ENCODE measurements around the gene PRDM8. TPM values are rescaled to one million over a fixed set of nuclear protein-coding genes. Genes with fewer than 3 reads are reported as not detected.

PRDM8 gene
- total RNA-seq, 1 donor from 2014 or later: 15.0 TPM

GRCh38 chr4:80228460-80228859 lies 31.2 kb downstream of the PRDM8 start:
- H3K4me1 ChIP-seq: no peaks in the 10 kb centered on the region
- intact Hi-C loops (cut with DNase I): no loop called here
- H3K36me3 ChIP-seq: no peaks in the 10 kb centered on the region
- no peaks in the 10 kb centered on the region for H3K27me3 ChIP-seq
- TF ChIP-seq POLR2A (IDR thresholded peaks at IDR 0.05): no peak
- no peak for TF ChIP-seq POLR2AphosphoS5 (IDR thresholded peaks at IDR 0.05; ENCODE audit: insufficient read depth in 1 of 2, low read depth in 1 of 2)
- no peak for TF ChIP-seq CTCF (IDR thresholded peaks at IDR 0.05)
- no peak overlapping the region for H3K4me3 ChIP-seq
- no peaks in the 10 kb centered on the region for H3K9me3 ChIP-seq
- DNase-seq (ENCODE audit: extremely low spot score in 2 of 2): no peak
- no peak overlapping the region for H3K27ac ChIP-seq

DNA sequence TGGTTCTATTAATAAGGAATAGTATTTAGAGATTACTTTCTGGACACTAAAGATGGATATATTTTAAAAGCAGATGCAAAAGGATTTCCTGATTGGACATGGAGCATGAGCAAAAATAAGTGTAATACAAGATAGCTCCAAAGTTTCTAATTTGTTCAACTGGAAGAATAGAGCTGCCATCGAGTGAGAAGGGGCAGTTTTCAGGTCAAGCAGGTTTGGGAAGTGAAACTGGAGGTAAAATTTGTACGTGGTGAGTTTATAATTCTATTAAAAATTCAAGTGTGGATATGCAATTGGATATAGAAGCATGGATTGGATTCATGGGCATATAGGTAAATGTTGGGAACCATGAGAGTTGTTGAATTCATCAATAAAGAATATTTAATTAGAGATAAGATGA lies 31.8 kb downstream of the PRDM8 start:
- Histone ChIP-seq H3K4me1 (no peaks in the 10 kb centered on the region), H3K36me3 (no peaks in the 10 kb centered on the region), H3K9me3 (no peaks in the 10 kb centered on the region), H3K27ac (no peak overlapping the region), H3K27me3 (no peaks in the 10 kb centered on the region), H3K4me3 (no peak overlapping the region)
- TF ChIP-seq POLR2A (IDR thresholded peaks at IDR 0.05): no peak
- no peak for TF ChIP-seq POLR2AphosphoS5 (IDR thresholded peaks at IDR 0.05; ENCODE audit: insufficient read depth in 1 of 2, low read depth in 1 of 2)
- TF ChIP-seq CTCF (IDR thresholded peaks at IDR 0.05): no peak
- no peak for DNase-seq (ENCODE audit: extremely low spot score in 2 of 2)
- intact Hi-C loops (cut with DNase I): no loop called here

DNA sequence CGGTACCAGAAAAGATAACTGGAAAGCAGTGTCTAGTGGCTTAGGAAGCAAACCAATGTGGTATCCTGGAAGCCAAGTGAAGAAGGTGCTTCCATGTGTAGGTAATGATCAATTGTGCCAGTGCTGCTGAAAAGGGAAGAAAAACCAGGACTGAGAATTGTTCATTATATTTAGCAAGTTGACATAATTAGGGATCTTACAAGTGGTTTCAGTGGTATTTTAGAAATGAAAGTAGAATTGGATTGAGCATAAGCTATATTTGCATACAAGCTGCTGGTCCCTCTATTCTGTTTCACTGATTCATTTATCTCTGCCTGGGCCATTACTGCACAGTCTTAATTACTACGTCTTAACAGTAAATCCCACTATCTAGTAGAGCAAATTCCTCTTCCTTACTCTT lies 32.3 kb downstream of the PRDM8 start:
- intact Hi-C loops (cut with DNase I): no loop called here
- no peak for TF ChIP-seq POLR2AphosphoS5 (IDR thresholded peaks at IDR 0.05; ENCODE audit: insufficient read depth in 1 of 2, low read depth in 1 of 2)
- TF ChIP-seq POLR2A (IDR thresholded peaks at IDR 0.05): no peak
- no peak for TF ChIP-seq CTCF (IDR thresholded peaks at IDR 0.05)

GRCh38 chr4:80231180-80231579 lies 33.9 kb downstream of the PRDM8 start:
- Histone ChIP-seq H3K36me3 (no peaks in the 10 kb centered on the region), H3K4me3 (no peak overlapping the region), H3K27ac (no peak overlapping the region), H3K4me1 (no peaks in the 10 kb centered on the region), H3K9me3 (no peaks in the 10 kb centered on the region), H3K27me3 (no peaks in the 10 kb centered on the region)
- intact Hi-C loops (cut with DNase I): no loop called here
- no peak for DNase-seq (ENCODE audit: extremely low spot score in 2 of 2)
- TF ChIP-seq POLR2AphosphoS5 (IDR thresholded peaks at IDR 0.05; ENCODE audit: insufficient read depth in 1 of 2, low read depth in 1 of 2) (no peak), CTCF (IDR thresholded peaks at IDR 0.05) (no peak), POLR2A (IDR thresholded peaks at IDR 0.05) (no peak)

More for the DNA sequence above, 32.3 kb downstream of the PRDM8 start:
- no peaks in the 10 kb centered on the region for H3K9me3 ChIP-seq
- no peak for DNase-seq (ENCODE audit: extremely low spot score in 2 of 2)
- no peaks in the 10 kb centered on the region for H3K27me3 ChIP-seq
- no peak overlapping the region for H3K27ac ChIP-seq
- H3K4me1 ChIP-seq: no peaks in the 10 kb centered on the region
- no peaks in the 10 kb centered on the region for H3K36me3 ChIP-seq
- H3K4me3 ChIP-seq: no peak overlapping the region

GRCh38 chr4:80232707-80233370 lies 35.5 kb downstream of the PRDM8 start:
- TF ChIP-seq POLR2A (IDR thresholded peaks at IDR 0.05) (no peak), POLR2AphosphoS5 (IDR thresholded peaks at IDR 0.05; ENCODE audit: insufficient read depth in 1 of 2, low read depth in 1 of 2) (no peak), CTCF (IDR thresholded peaks at IDR 0.05) (no peak)

More at GRCh38 chr4:80232707-80233370, 35.5 kb downstream of the PRDM8 start:
- Histone ChIP-seq H3K27ac (no peak overlapping the region), H3K4me3 (no peak overlapping the region), H3K9me3 (no peaks in the 10 kb centered on the region), H3K4me1 (no peaks in the 10 kb centered on the region), H3K36me3 (no peaks in the 10 kb centered on the region), H3K27me3 (no peaks in the 10 kb centered on the region)
- intact Hi-C loops (cut with DNase I): no loop called here
- no peak for DNase-seq (ENCODE audit: extremely low spot score in 2 of 2)
